ENCODE data around the gene PNMT. TPM values are rescaled to one million over a fixed set of nuclear protein-coding genes. Genes with fewer than 3 reads are reported as not detected.

PNMT gene
- total and polyA plus RNA-seq, 12 donors, result 2.7 to 30.0 (median 4.2) TPM

GRCh38 chr17:39672522-39673334 lies 4.5 kb downstream of the PNMT start:
- Histone ChIP-seq H3K27ac (peak overlapping the region; percentile 23 to 98 (median 79)), H3K4me1 (peaks cover 35 to 88% (median 58%) of the 10 kb centered on the region in 9 donors), H3K4me3 (no peak overlapping the region), H3K27me3 (peaks cover 0 to 37% (median 7%) of the 10 kb centered on the region in 7 donors), H3K9me3 (no peaks in the 10 kb centered on the region), H3K36me3 (peaks cover 0 to 3% (median 0%) of the 10 kb centered on the region in 9 donors)
- ATAC-seq, result no peak
- intact Hi-C loops (cut with DNase I), result loop anchor here in 6 of 10 donors (5.0 to 10.0 kb wide), 5 partner anchors 35 to 60 kb away; partner anchors contain the start of genes MIEN1 (in 1 of the 6), PPP1R1B (in 1 of the 6) and STARD3 (in 1 of the 6)
- no peak for DNase-seq
- peak in 1 of 9 donors; percentile 7 for TF ChIP-seq CTCF (IDR thresholded peaks at IDR 0.05)
- WGBS, 2 donors, result 81 to 84% methylated on average over 15 of the region's 15 CpGs

GRCh38 chr17:39673335-39674081 lies 5.3 kb downstream of the PNMT start:
- DNase-seq (no peak), ATAC-seq (no peak)
- Histone ChIP-seq H3K36me3 (peaks cover 0 to 3% (median 0%) of the 10 kb centered on the region in 9 donors), H3K27ac (peak overlapping the region in 6 of 10 donors; percentile 13 to 93 (median 84)), H3K4me1 (peaks cover 40 to 88% (median 56%) of the 10 kb centered on the region in 9 donors), H3K9me3 (no peaks in the 10 kb centered on the region), H3K27me3 (peaks cover 0 to 29% (median 7%) of the 10 kb centered on the region in 7 donors), H3K4me3 (no peak overlapping the region)
- TF ChIP-seq CTCF (IDR thresholded peaks at IDR 0.05), result no peak
- 81 to 85% methylated on average over 13 of the region's 13 CpGs for WGBS, 2 donors
- intact Hi-C loops (cut with DNase I), result loop anchor here in 6 of 10 donors (5.0 to 10.0 kb wide), 5 partner anchors 36 to 59 kb away; partner anchors contain the start of genes MIEN1 (in 1 of the 6), PPP1R1B (in 1 of the 6) and STARD3 (in 1 of the 6)

DNA sequence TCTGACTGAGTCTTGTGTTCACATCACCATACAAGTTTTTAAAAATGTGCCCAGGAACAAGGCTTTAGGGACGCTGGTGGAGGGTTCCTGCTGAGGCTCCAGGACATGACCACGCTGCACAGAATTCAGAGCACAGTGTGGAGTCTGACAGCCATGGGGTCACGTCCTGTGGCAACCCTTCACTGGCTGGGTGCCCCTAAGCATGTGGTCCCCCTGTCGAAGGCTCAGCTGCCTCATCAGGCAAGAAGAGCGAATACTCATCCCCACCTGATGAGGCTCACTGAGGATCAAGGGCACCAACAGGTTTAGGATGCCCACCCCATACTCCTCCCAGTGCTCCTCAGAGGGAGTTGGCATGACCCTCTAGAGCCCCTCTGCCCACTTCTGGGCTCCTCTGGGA lies 5.9 kb downstream of the PNMT start:
- DNase-seq (no peak), ATAC-seq (no peak)
- Histone ChIP-seq H3K27ac (peak overlapping the region in 8 of 10 donors; percentile 61 to 95 (median 88)), H3K9me3 (no peaks in the 10 kb centered on the region), H3K4me3 (no peak overlapping the region), H3K4me1 (peaks cover 42 to 88% (median 59%) of the 10 kb centered on the region in 9 donors), H3K36me3 (peaks cover 0 to 3% (median 0%) of the 10 kb centered on the region in 9 donors), H3K27me3 (peaks cover 0 to 23% (median 3%) of the 10 kb centered on the region in 7 donors)
- intact Hi-C loops (cut with DNase I), result loop anchor here in 6 of 10 donors (5.0 to 10.0 kb wide), 5 partner anchors 37 to 58 kb away; partner anchors contain the start of genes MIEN1 (in 1 of the 6), PPP1R1B (in 1 of the 6) and STARD3 (in 1 of the 6)
- WGBS, 2 donors, result 79 to 82% methylated on average over 5 of the region's 5 CpGs
- no peak for TF ChIP-seq CTCF (IDR thresholded peaks at IDR 0.05)

Data from heart right ventricle (tissue), 16 donors.